CD14-positive monocyte (primary cell): Measurements from ENCODE around the gene PRR14. TPM values are rescaled to one million over a fixed set of nuclear protein-coding genes. Genes with fewer than 3 reads are reported as not detected.
A peak's percentile ranks its signal among the peaks of the same experiment; 100 is the strongest.
"Not testable (repeated sequence)": the region's sequence is repeated elsewhere in the genome, so short reads cannot be mapped to it uniquely, and the experiment has no call there.

Experiments
- DNase-seq, 3 donors: peaks; one replicate each; pipeline ENCODE4 v3.0.0-alpha.2; 2011 to 2022
- H2AFZ ChIP-seq: 2 replicates; pipeline ENCODE4 v1.6.0; 2012; ENCODE audit warnings: mild to moderate bottlenecking, low read depth, low read length, inconsistent platforms; ENCODE audit not compliant: insufficient read depth, poor library complexity, severe bottlenecking
- H3K27ac ChIP-seq, 2 donors: 1 replicate in 1 of 2; 2 replicates in 1 of 2; pipeline ENCODE4 v1.5.1; 2012 to 2013; ENCODE audit warnings: low read length in 2 of 2, control low read depth in 1 of 2, inconsistent platforms in 1 of 2, low read depth in 1 of 2, mild to moderate bottlenecking in 1 of 2
- H3K27me3 ChIP-seq, 2 donors: one replicate each; pipeline versions ENCODE4 v1.6.0 to v1.6.1; 2011 to 2013; ENCODE audit warnings: low read length in 2 of 2; ENCODE audit not compliant: control insufficient read depth in 2 of 2, insufficient read depth in 2 of 2
- H3K36me3 ChIP-seq, 2 donors: replicated peaks in 1 of 2; 1 replicate in 1 of 2; 2 replicates in 1 of 2; pipeline versions ENCODE4 v1.5.1 to v1.6.1; 2012 to 2013; ENCODE audit warnings: low read length in 2 of 2, control low read depth in 1 of 2, inconsistent platforms in 1 of 2, mild to moderate bottlenecking in 1 of 2; ENCODE audit not compliant: insufficient read depth in 2 of 2, control insufficient read depth in 1 of 2
- H3K4me1 ChIP-seq, 2 donors: 1 replicate in 1 of 2; 2 replicates in 1 of 2; pipeline versions ENCODE4 v1.5.1 to v1.6.1; 2012 to 2013; ENCODE audit warnings: low read length in 2 of 2, control low read depth in 1 of 2, inconsistent platforms in 1 of 2, mild to moderate bottlenecking in 1 of 2, moderate library complexity in 1 of 2; ENCODE audit not compliant: insufficient read depth in 2 of 2, control insufficient read depth in 1 of 2
- H3K4me2 ChIP-seq: replicated peaks from 2 replicates; pipeline ENCODE3; 2012; ENCODE audit warnings: low read length, moderate library complexity, mild to moderate bottlenecking; ENCODE audit not compliant: poor library complexity, severe bottlenecking; ENCODE audit errors: extremely low read depth
- H3K4me3 ChIP-seq, 3 experiments: fragments of 200-600 bp in 1 of 3; sonication (generic) in 1 of 3; replicated peaks in 1 of 3; 1 replicate in 2 of 3; 2 replicates in 1 of 3; pipeline ENCODE4 v1.5.1; 2011 to 2013; ENCODE audit warnings: low read length in 3 of 3, mild to moderate bottlenecking in 3 of 3, control low read depth in 2 of 3, low read depth in 2 of 3, inconsistent platforms in 1 of 3, moderate library complexity in 1 of 3
- H3K79me2 ChIP-seq: 2 replicates; pipeline ENCODE4 v1.6.0; 2012; ENCODE audit warnings: mild to moderate bottlenecking, control low read depth, inconsistent platforms, low read length, moderate library complexity; ENCODE audit not compliant: insufficient read depth
- H3K9ac ChIP-seq: 2 replicates; pipeline ENCODE4 v1.6.0; 2017; ENCODE audit warnings: low read length, mild to moderate bottlenecking; ENCODE audit not compliant: insufficient read depth, poor library complexity, severe bottlenecking
- H3K9me3 ChIP-seq, 2 donors: replicated peaks in 1 of 2; 1 replicate in 1 of 2; 2 replicates in 1 of 2; pipeline versions ENCODE4 v1.5.1 to v1.6.1; 2012 to 2013; ENCODE audit warnings: low read length in 2 of 2, control low read depth in 1 of 2; ENCODE audit not compliant: control insufficient read depth in 1 of 2, insufficient read depth in 1 of 2
- H4K20me1 ChIP-seq: 2 replicates; pipeline ENCODE4 v1.6.0; 2012; ENCODE audit warnings: mild to moderate bottlenecking, low read length, control low read depth, moderate library complexity; ENCODE audit not compliant: insufficient read depth
- H3K27ac Mint-ChIP-seq, 7 donors: one replicate each; pipeline ENCODE4 v1.8.0; 2020; ENCODE audit warnings: mild to moderate bottlenecking in 7 of 7, mixed read lengths in 7 of 7, moderate library complexity in 6 of 7, inconsistent platforms in 2 of 7
- H3K27me3 Mint-ChIP-seq, 3 donors: one replicate each; pipeline ENCODE4 v1.8.0; 2021 to 2022; ENCODE audit warnings: low read depth in 3 of 3, mild to moderate bottlenecking in 3 of 3, mixed read lengths in 3 of 3, moderate library complexity in 3 of 3, inconsistent platforms in 1 of 3
- H3K36me3 Mint-ChIP-seq, 2 donors: one replicate each; pipeline ENCODE4 v1.8.0; 2020; ENCODE audit warnings: mixed read lengths in 2 of 2, inconsistent platforms in 1 of 2, mild to moderate bottlenecking in 1 of 2
- H3K4me1 Mint-ChIP-seq: one replicate; pipeline ENCODE4 v1.8.0; 2020; ENCODE audit warnings: mild to moderate bottlenecking, mixed read lengths
- H3K4me3 Mint-ChIP-seq, 2 donors: one replicate each; pipeline ENCODE4 v1.8.0; 2020; ENCODE audit warnings: mild to moderate bottlenecking in 2 of 2, mixed read lengths in 2 of 2, moderate library complexity in 1 of 2
- H3K9me3 Mint-ChIP-seq, 7 donors: one replicate each; pipeline ENCODE4 v1.8.0; 2020 to 2022; ENCODE audit warnings: mixed read lengths in 7 of 7, mild to moderate bottlenecking in 6 of 7, moderate library complexity in 6 of 7, inconsistent platforms in 2 of 7
- WGBS: methylation state at CpG from one replicate; pipeline ENCODE4 v1.1.5; 2013; ENCODE audit warnings: missing lambda C conversion rate; ENCODE audit not compliant: insufficient coverage; 5-methylcytosine and 5-hydroxymethylcytosine counted together
- intact Hi-C, 2 donors: fragments of 100-400 bp; cut with micrococcal nuclease; formaldehyde crosslinking; loops; one replicate each; pipeline versions ENCODE4 v1.15.0 to v1.15.1; 2023
- polyA plus RNA-seq, 3 donors: library from polyadenylated mRNA; depleted of rRNA in 1 of 3; unstranded in 2 of 3; stranded (reverse) in 1 of 3; fragments of 300-500 nt in 2 of 3; fragments of >200 nt in 1 of 3; fragmentation: Illumina TruSeq in 2 of 3; gene quantifications; 1 replicate in 2 of 3; 2 replicates in 1 of 3; pipeline ENCODE4 v1.2.3, GENCODE V29; 2012 to 2021
- TF ChIP-seq, protein P1 (sequence below): fragments of 200-600 bp; IDR thresholded peaks from one replicate; pipeline ENCODE4 v1.8.0; 2022; ENCODE audit warnings: antibody characterized with exemption, mild to moderate bottlenecking

Gene PRR14
- polyA plus RNA-seq, 3 donors: 6.1 to 32.6 (median 10.4) TPM

DNA sequence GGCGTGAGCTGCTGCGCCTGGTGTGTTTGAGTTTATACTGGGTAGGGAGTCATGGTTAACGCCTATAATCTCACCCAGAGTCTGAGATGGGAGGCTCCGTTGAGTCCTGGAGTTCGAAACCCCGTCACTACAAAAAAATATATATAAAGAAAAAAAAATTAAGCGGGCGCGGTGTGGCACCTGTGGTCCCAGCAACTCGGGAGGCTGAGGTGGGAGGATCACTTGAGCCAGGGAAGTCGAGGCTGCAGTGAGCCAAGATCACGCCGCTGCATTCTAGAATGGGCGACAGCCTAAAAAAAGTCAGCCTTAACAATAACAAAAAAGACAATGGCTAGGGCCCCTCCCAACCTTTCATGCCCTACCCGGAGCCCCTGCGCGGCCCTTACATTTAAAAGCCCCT, 17.2 kb upstream of the PRR14 start:
- DNase-seq: no peak
- peak overlapping the region; percentile 96 to 98 (median 98) for H3K27ac Mint-ChIP-seq
- Histone ChIP-seq H3K79me2 (no peaks in the 10 kb centered on the region), H3K27me3 (no peaks in the 10 kb centered on the region), H3K4me2 (peak overlapping the region; percentile 67), H3K9me3 (no peaks in the 10 kb centered on the region), H3K36me3 (no peaks in the 10 kb centered on the region), H3K4me1 (peaks cover 15 to 20% of the 10 kb centered on the region in 2 donors), H2AFZ (peak overlapping the region; percentile 75), H3K4me3 (peak overlapping the region; percentile 9 to 87 (median 74)), H3K9ac (peak overlapping the region; percentile 79), H3K27ac (peak overlapping the region; percentile 93 to 95), H4K20me1 (no peaks in the 10 kb centered on the region)
- no peaks in the 10 kb centered on the region for H3K9me3 Mint-ChIP-seq
- no peaks in the 10 kb centered on the region for H3K36me3 Mint-ChIP-seq
- peak overlapping the region; percentile 86 to 92 for H3K4me3 Mint-ChIP-seq
- TF ChIP-seq, protein P1, sequence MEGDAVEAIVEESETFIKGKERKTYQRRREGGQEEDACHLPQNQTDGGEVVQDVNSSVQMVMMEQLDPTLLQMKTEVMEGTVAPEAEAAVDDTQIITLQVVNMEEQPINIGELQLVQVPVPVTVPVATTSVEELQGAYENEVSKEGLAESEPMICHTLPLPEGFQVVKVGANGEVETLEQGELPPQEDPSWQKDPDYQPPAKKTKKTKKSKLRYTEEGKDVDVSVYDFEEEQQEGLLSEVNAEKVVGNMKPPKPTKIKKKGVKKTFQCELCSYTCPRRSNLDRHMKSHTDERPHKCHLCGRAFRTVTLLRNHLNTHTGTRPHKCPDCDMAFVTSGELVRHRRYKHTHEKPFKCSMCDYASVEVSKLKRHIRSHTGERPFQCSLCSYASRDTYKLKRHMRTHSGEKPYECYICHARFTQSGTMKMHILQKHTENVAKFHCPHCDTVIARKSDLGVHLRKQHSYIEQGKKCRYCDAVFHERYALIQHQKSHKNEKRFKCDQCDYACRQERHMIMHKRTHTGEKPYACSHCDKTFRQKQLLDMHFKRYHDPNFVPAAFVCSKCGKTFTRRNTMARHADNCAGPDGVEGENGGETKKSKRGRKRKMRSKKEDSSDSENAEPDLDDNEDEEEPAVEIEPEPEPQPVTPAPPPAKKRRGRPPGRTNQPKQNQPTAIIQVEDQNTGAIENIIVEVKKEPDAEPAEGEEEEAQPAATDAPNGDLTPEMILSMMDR: no peak
- WGBS: 64% methylated on average over 3 of the region's 17 CpGs
- peaks cover 0 to 5% (median 0%) of the 10 kb centered on the region in 3 donors for H3K27me3 Mint-ChIP-seq
- intact Hi-C loops: no loop called here
- peaks cover 15% of the 10 kb centered on the region for H3K4me1 Mint-ChIP-seq

DNA sequence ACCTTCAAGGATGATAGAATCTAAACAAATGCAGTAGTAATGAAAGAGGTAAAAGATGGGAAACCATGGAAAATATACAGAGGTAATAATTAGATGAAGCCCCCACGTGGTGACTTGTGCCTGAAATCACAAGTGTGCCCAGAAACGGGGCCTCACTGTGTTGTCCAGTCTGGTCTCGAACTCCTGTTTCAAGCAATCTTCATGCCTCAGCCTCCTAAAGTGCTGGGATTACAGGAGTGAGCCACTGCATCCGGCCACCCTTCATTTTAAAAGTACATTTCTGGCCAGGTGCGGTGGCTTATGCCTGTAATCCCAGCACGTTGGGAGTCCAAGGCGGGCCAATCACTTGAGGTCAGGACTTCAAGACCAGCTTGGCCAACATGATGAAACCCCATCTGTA, 14.2 kb upstream of the PRR14 start:
- no peak overlapping the region for H3K4me3 Mint-ChIP-seq
- H3K9me3 Mint-ChIP-seq: no peaks in the 10 kb centered on the region
- peaks cover 0 to 3% (median 0%) of the 10 kb centered on the region in 3 donors for H3K27me3 Mint-ChIP-seq
- Histone ChIP-seq H3K27ac (no peak overlapping the region), H2AFZ (no peak overlapping the region), H3K4me2 (no peak overlapping the region), H3K4me3 (no peak overlapping the region), H3K36me3 (no peaks in the 10 kb centered on the region), H3K4me1 (peaks cover 12 to 17% of the 10 kb centered on the region in 2 donors), H3K79me2 (no peaks in the 10 kb centered on the region), H3K27me3 (no peaks in the 10 kb centered on the region), H4K20me1 (no peaks in the 10 kb centered on the region), H3K9me3 (no peaks in the 10 kb centered on the region), H3K9ac (no peak overlapping the region)
- DNase-seq: no peak
- intact Hi-C loops: no loop called here
- no peaks in the 10 kb centered on the region for H3K36me3 Mint-ChIP-seq
- TF ChIP-seq, protein P1: no peak
- 94% methylated on average over 5 of the region's 7 CpGs for WGBS
- H3K4me1 Mint-ChIP-seq: peaks cover 12% of the 10 kb centered on the region
- H3K27ac Mint-ChIP-seq: peak overlapping the region in 1 of 7 donors; percentile 44

DNA sequence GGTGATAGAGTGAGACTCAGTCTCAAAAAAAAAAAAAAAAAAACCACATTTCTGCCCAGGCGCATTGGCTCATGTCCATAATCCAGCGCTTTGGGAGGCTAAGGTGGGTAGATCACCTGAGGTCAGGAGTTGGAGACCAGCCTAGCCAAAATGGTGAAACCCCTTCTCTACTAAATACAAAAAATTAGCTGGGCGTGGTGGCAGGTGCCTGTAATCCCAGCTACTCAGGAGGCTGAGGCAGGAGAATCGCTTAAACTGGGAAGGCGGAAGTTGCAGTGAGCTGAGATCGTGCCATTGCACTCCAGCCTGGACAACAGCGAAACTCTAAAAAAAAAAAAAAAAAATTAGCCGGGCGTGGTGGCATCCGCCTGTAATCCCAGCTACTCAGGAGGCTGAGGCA, 13.6 kb upstream of the PRR14 start:
- H3K4me1 Mint-ChIP-seq: peaks cover 12% of the 10 kb centered on the region
- H3K27me3 Mint-ChIP-seq, H3K4me3 ChIP-seq, H3K9me3 Mint-ChIP-seq, H3K36me3 ChIP-seq, H3K27me3 ChIP-seq, H3K9me3 ChIP-seq, H3K27ac ChIP-seq, H3K79me2 ChIP-seq, DNase-seq, H3K4me3 Mint-ChIP-seq, H3K36me3 Mint-ChIP-seq, H4K20me1 ChIP-seq, H3K4me2 ChIP-seq, intact Hi-C loops, H3K9ac ChIP-seq, H2AFZ ChIP-seq, H3K27ac Mint-ChIP-seq: not testable (repeated sequence)
- WGBS: 96% methylated on average over 4 of the region's 10 CpGs
- H3K4me1 ChIP-seq: peaks cover 12 to 17% of the 10 kb centered on the region in 2 donors
